HEK293 (cell line): ENCODE data around the gene CRTC1.

Experiments
- BCL6B ChIP-seq: fragments of 450-650 bp; formaldehyde crosslinking; IDR thresholded peaks from 2 replicates; pipeline ENCODE4 v1.5.1; 2017; ENCODE audit warnings: missing biosample characterization, missing genetic modification characterization
- CTCF ChIP-seq: fragments of 450-650 bp; formaldehyde crosslinking; IDR thresholded peaks from 2 replicates; pipeline ENCODE4 v1.5.1; 2016; ENCODE audit warnings: missing biosample characterization, missing genetic modification characterization
- KLF16 ChIP-seq: fragments of 450-650 bp; formaldehyde crosslinking; IDR thresholded peaks from 2 replicates; pipeline ENCODE4 v1.5.1; 2017; ENCODE audit warnings: missing biosample characterization, missing genetic modification characterization
- KLF8 ChIP-seq: fragments of 450-650 bp; formaldehyde crosslinking; IDR thresholded peaks from 2 replicates; pipeline ENCODE4 v1.5.1; 2016; ENCODE audit warnings: missing biosample characterization, missing genetic modification characterization
- MYNN ChIP-seq: fragments of 450-650 bp; formaldehyde crosslinking; IDR thresholded peaks from 2 replicates; pipeline ENCODE4 v1.5.1; 2016; ENCODE audit warnings: missing biosample characterization, missing genetic modification characterization, borderline replicate concordance
- PRDM10 ChIP-seq: fragments of 450-650 bp; formaldehyde crosslinking; IDR thresholded peaks from 2 replicates; pipeline ENCODE4 v1.5.1; 2016; ENCODE audit warnings: missing biosample characterization, missing genetic modification characterization
- SALL2 ChIP-seq: fragments of 450-650 bp; formaldehyde crosslinking; IDR thresholded peaks from 2 replicates; pipeline ENCODE4 v1.5.0; 2017; ENCODE audit warnings: missing biosample characterization, mild to moderate bottlenecking, missing genetic modification characterization, borderline replicate concordance
- SP7 ChIP-seq: fragments of 450-650 bp; formaldehyde crosslinking; IDR thresholded peaks from 2 replicates; pipeline ENCODE4 v1.5.1; 2016; ENCODE audit warnings: missing biosample characterization, missing genetic modification characterization
- ZBTB1 ChIP-seq: fragments of 450-650 bp; formaldehyde crosslinking; IDR thresholded peaks from 2 replicates; pipeline ENCODE4 v1.5.1; 2016; ENCODE audit warnings: missing biosample characterization, missing genetic modification characterization
- ZBTB20 ChIP-seq: fragments of 450-650 bp; formaldehyde crosslinking; IDR thresholded peaks from 2 replicates; pipeline ENCODE4 v1.5.1; 2016; ENCODE audit warnings: missing biosample characterization, missing genetic modification characterization
- ZBTB49 ChIP-seq: fragments of 450-650 bp; formaldehyde crosslinking; IDR thresholded peaks from 2 replicates; pipeline ENCODE4 v1.5.1; 2016; ENCODE audit warnings: missing biosample characterization, missing genetic modification characterization, low read depth
- ZIC2 ChIP-seq: fragments of 450-650 bp; formaldehyde crosslinking; IDR thresholded peaks from 2 replicates; pipeline ENCODE4 v1.5.1; 2016; ENCODE audit warnings: missing biosample characterization, missing genetic modification characterization
- ZNF157 ChIP-seq: fragments of 450-650 bp; formaldehyde crosslinking; IDR thresholded peaks from 2 replicates; pipeline ENCODE4 v1.5.1; 2016; ENCODE audit warnings: missing biosample characterization, missing genetic modification characterization
- ZNF398 ChIP-seq: fragments of 450-650 bp; formaldehyde crosslinking; IDR thresholded peaks from 2 replicates; pipeline ENCODE4 v1.5.1; 2017; ENCODE audit warnings: missing biosample characterization, missing genetic modification characterization
- ZNF423 ChIP-seq: fragments of 450-650 bp; formaldehyde crosslinking; IDR thresholded peaks from 2 replicates; pipeline ENCODE4 v1.5.1; 2016; ENCODE audit warnings: missing biosample characterization, missing genetic modification characterization
- ZNF449 ChIP-seq: fragments of 450-650 bp; formaldehyde crosslinking; IDR thresholded peaks from 2 replicates; pipeline ENCODE4 v1.5.1; 2017; ENCODE audit warnings: missing biosample characterization, mild to moderate bottlenecking, missing genetic modification characterization, moderate library complexity
- ZNF473 ChIP-seq: fragments of 450-650 bp; formaldehyde crosslinking; IDR thresholded peaks from 2 replicates; pipeline ENCODE4 v1.5.1; 2017; ENCODE audit warnings: missing biosample characterization, missing genetic modification characterization
- ZNF501 ChIP-seq: fragments of 450-650 bp; formaldehyde crosslinking; IDR thresholded peaks from 2 replicates; pipeline ENCODE4 v1.5.1; 2016; ENCODE audit warnings: missing biosample characterization, missing genetic modification characterization
- ZNF600 ChIP-seq: fragments of 450-650 bp; formaldehyde crosslinking; IDR thresholded peaks from 2 replicates; pipeline ENCODE4 v1.5.1; 2016; ENCODE audit warnings: missing biosample characterization, missing genetic modification characterization
- ZNF629 ChIP-seq: fragments of 450-650 bp; formaldehyde crosslinking; IDR thresholded peaks from 2 replicates; pipeline ENCODE4 v1.5.1; 2017; ENCODE audit warnings: missing biosample characterization, missing genetic modification characterization
- ZNF639 ChIP-seq: fragments of 450-650 bp; formaldehyde crosslinking; IDR thresholded peaks from 2 replicates; pipeline ENCODE4 v1.5.1; 2016; ENCODE audit warnings: missing biosample characterization, missing genetic modification characterization
- ZNF792 ChIP-seq: fragments of 450-650 bp; formaldehyde crosslinking; IDR thresholded peaks from 2 replicates; pipeline ENCODE4 v1.5.1; 2016; ENCODE audit warnings: missing biosample characterization, missing genetic modification characterization
- ZSCAN23 ChIP-seq: fragments of 450-650 bp; formaldehyde crosslinking; IDR thresholded peaks from 2 replicates; pipeline ENCODE4 v1.5.1; 2016; ENCODE audit warnings: missing biosample characterization, missing genetic modification characterization
- ZSCAN4 ChIP-seq: fragments of 450-650 bp; formaldehyde crosslinking; IDR thresholded peaks from 2 replicates; pipeline ENCODE4 v1.5.1; 2017; ENCODE audit warnings: missing biosample characterization, missing genetic modification characterization

The CRTC1 gene

GRCh38 chr19:18700501-18701249 is 17.2 kb downstream of the CRTC1 start (continued):
- TF ChIP-seq PRDM10 (tag by site-specific recombination): peak; percentile 59
- peak; percentile 84 for TF ChIP-seq ZNF629
- TF ChIP-seq ZSCAN23: no peak
- TF ChIP-seq MYNN (tag by site-specific recombination): no peak
- TF ChIP-seq ZNF157 (tag by site-specific recombination): no peak
- peak; percentile 98 for TF ChIP-seq ZIC2 (tag by site-specific recombination)
- TF ChIP-seq ZBTB20: peak; percentile 72
- no peak for TF ChIP-seq ZNF449 (tag by site-specific recombination)
- TF ChIP-seq ZNF398 (tag by site-specific recombination): no peak
- TF ChIP-seq ZNF600: peak; percentile 48
- peak; percentile 60 for TF ChIP-seq KLF8 (tag by site-specific recombination)
- peak; percentile 98 for TF ChIP-seq SP7
- TF ChIP-seq ZBTB49 (tag by site-specific recombination): no peak
- TF ChIP-seq ZNF639 (tag by site-specific recombination): peak; percentile 59; the same call in 1 of the 2 replicates
- no peak for TF ChIP-seq ZNF501 (tag by site-specific recombination)
- no peak for TF ChIP-seq SALL2
- TF ChIP-seq ZSCAN4 (tag by site-specific recombination): peak; percentile 31; the same call in 1 of the 2 replicates
- no peak for TF ChIP-seq ZNF423 (tag by site-specific recombination)
- no peak for TF ChIP-seq ZNF473 (tag by site-specific recombination)
- TF ChIP-seq ZNF792 (tag by site-specific recombination): no peak
- TF ChIP-seq ZBTB1 (tag by site-specific recombination): no peak
- no peak for TF ChIP-seq BCL6B (tag by site-specific recombination)
- TF ChIP-seq KLF16 (tag by site-specific recombination): no peak
- no peak for TF ChIP-seq CTCF (tag by site-specific recombination)
